HepG2 (cell line): ENCODE results near the gene TMTC4. TPM values are rescaled to one million over a fixed set of nuclear protein-coding genes. Genes with fewer than 3 reads are reported as not detected.

Source experiments
- ATAC-seq: fragments of 200-7000 bp; cut with Tn5 transposase; 3 replicates; pipeline ENCODE4 v1.9.1; 2020; ENCODE audit warnings: mild to moderate bottlenecking, moderate library complexity
- BruUV-seq: library from RNA; stranded (reverse); fragments of 400-500 nt; replicated peaks from 2 replicates; lab custom pipeline; 2021; lab: Mats Ljungman, UMichigan
- CTCF ChIA-PET: fragments of 300-600 bp; formaldehyde crosslinking; extraction: SDS; loops from one replicate; lab custom pipeline; 2021; ENCODE audit warnings: low total read pairs, inconsistent platforms, low intra/inter-chr PET ratio; lab: Yijun Ruan, JAX
- POLR2A ChIA-PET: fragments of 350-600 bp; sonication (Branson Sonifier 250); formaldehyde crosslinking; loops from one replicate; lab custom pipeline; 2020; ENCODE audit warnings: antibody characterized with exemption, inconsistent platforms; lab: Yijun Ruan, JAX
- DNase-seq: peaks from one replicate; pipeline ENCODE4 v3.0.0-alpha.2; 2015; ENCODE audit warnings: low spot score
- FAIRE-seq: peaks from 3 replicates; lab custom pipeline; 2011; peaks lifted over from hg19 to GRCh38; lab: Jason Lieb, UNC
- H2AFZ ChIP-seq: one replicate; pipeline ENCODE4 v1.6.1; 2011; ENCODE audit warnings: low read length, inconsistent platforms
- H3K27ac ChIP-seq: fragments of 300-600 bp; 3 replicates; pipeline ENCODE4 v1.8.0; 2011; ENCODE audit warnings: mixed run types, mild to moderate bottlenecking, mixed read lengths, low read length, inconsistent platforms; ENCODE audit not compliant: insufficient read depth; ENCODE audit errors: extremely low read length
- H3K27me3 ChIP-seq, 2 experiments: fragments of 200-600 bp in 1 of 2; 2 replicates in 1 of 2; 3 replicates in 1 of 2; pipeline versions ENCODE4 v1.6.0 to v1.8.0; 2011; ENCODE audit warnings: low read length in 2 of 2, mild to moderate bottlenecking in 2 of 2, moderate library complexity in 2 of 2, inconsistent platforms in 1 of 2; ENCODE audit not compliant: insufficient read depth in 2 of 2, control insufficient read depth in 1 of 2
- H3K36me3 ChIP-seq, 2 experiments: fragments of 200-600 bp in 1 of 2; replicated peaks in 1 of 2; 2 replicates in 1 of 2; 3 replicates in 1 of 2; pipeline versions ENCODE4 v1.5.1 to v1.8.0; 2011; ENCODE audit warnings: low read length in 2 of 2, inconsistent platforms in 1 of 2; ENCODE audit not compliant: insufficient read depth in 2 of 2, control insufficient read depth in 1 of 2
- H3K4me1 ChIP-seq: 2 replicates; pipeline ENCODE4 v1.5.1; 2012; ENCODE audit warnings: low read length, inconsistent platforms; ENCODE audit not compliant: insufficient read depth
- H3K4me2 ChIP-seq: 2 replicates; pipeline ENCODE4 v1.6.0; 2011; ENCODE audit warnings: low read depth, low read length, inconsistent platforms
- H3K4me3 ChIP-seq, 3 experiments: fragments of 200-600 bp in 1 of 3; sonication (generic), shearing (Covaris generic) in 1 of 3; replicated peaks in 1 of 3; 2 replicates each; pipeline ENCODE4 v1.5.1; 2011 to 2016; ENCODE audit warnings: low read length in 3 of 3, inconsistent platforms in 2 of 3, low read depth in 2 of 3, mild to moderate bottlenecking in 2 of 3, control low read depth in 1 of 3, mixed read lengths in 1 of 3; ENCODE audit not compliant: insufficient read depth in 1 of 3
- H3K79me2 ChIP-seq: one replicate; pipeline ENCODE4 v1.6.1; 2011; ENCODE audit warnings: low read length, inconsistent platforms; ENCODE audit not compliant: insufficient read depth
- H3K9ac ChIP-seq: 2 replicates; pipeline ENCODE4 v1.6.0; 2011; ENCODE audit warnings: mild to moderate bottlenecking, low read depth, low read length, inconsistent platforms; ENCODE audit not compliant: insufficient read depth
- H3K9me3 ChIP-seq: 2 replicates; pipeline ENCODE4 v1.5.1; 2012; ENCODE audit warnings: mild to moderate bottlenecking, low read length
- H4K20me1 ChIP-seq: 2 replicates; pipeline ENCODE4 v1.6.0; 2011; ENCODE audit warnings: inconsistent platforms, mild to moderate bottlenecking, low read length, moderate library complexity; ENCODE audit not compliant: insufficient read depth
- CREB1 ChIP-seq, 2 experiments: fragments of 450-650 bp in 1 of 2; IDR thresholded peaks; 2 replicates each; pipeline ENCODE4 v1.6.1; 2016 to 2017; ENCODE audit warnings: control low read depth in 1 of 2, mild to moderate bottlenecking in 1 of 2, missing compliant biosample characterization in 1 of 2, missing genetic modification characterization in 1 of 2
- ERF ChIP-seq: IDR thresholded peaks from 2 replicates; pipeline ENCODE4 v1.6.1; 2018; ENCODE audit warnings: missing biosample characterization, missing genetic modification reagents
- HNF4A ChIP-seq: sonication (generic); formaldehyde crosslinking; IDR thresholded peaks from 2 replicates; pipeline ENCODE4 v1.4.0; 2020; ENCODE audit warnings: missing genetic modification reagents
- HNRNPLL ChIP-seq: fragments of 200-400 bp; formaldehyde crosslinking; IDR thresholded peaks from 2 replicates; pipeline ENCODE4 v1.6.1; 2017; ENCODE audit warnings: mild to moderate bottlenecking, low read depth, low read length; ENCODE audit not compliant: poor library complexity, severe bottlenecking
- MXD4 ChIP-seq: IDR thresholded peaks from 2 replicates; pipeline ENCODE4 v1.6.1; 2016; ENCODE audit warnings: mild to moderate bottlenecking, missing biosample characterization, missing genetic modification reagents
- PTBP1 ChIP-seq: fragments of 200-400 bp; formaldehyde crosslinking; IDR thresholded peaks from 2 replicates; pipeline ENCODE4 v1.6.1; 2018; ENCODE audit warnings: low read length, low read depth; ENCODE audit not compliant: poor library complexity, severe bottlenecking
- SOX5 ChIP-seq: IDR thresholded peaks from 2 replicates; pipeline ENCODE4 v1.6.1; 2016; ENCODE audit warnings: borderline replicate concordance
- SYNCRIP ChIP-seq: fragments of 200-400 bp; formaldehyde crosslinking; IDR thresholded peaks from 2 replicates; pipeline ENCODE4 v1.6.1; 2018; ENCODE audit warnings: mild to moderate bottlenecking, low read depth, low read length; ENCODE audit not compliant: insufficient read depth
- TARDBP ChIP-seq: sonication (generic); formaldehyde crosslinking; IDR thresholded peaks from 2 replicates; pipeline ENCODE4 v1.8.0; 2022; ENCODE audit warnings: mild to moderate bottlenecking, missing genetic modification reagents
- TEAD3 ChIP-seq: optimal IDR thresholded peaks from 2 replicates; pipeline ENCODE3; 2016; ENCODE audit warnings: borderline replicate concordance
- ZFP36L1 ChIP-seq: sonication (generic); formaldehyde crosslinking; IDR thresholded peaks from 2 replicates; pipeline ENCODE4 v1.8.0; 2022; ENCODE audit warnings: mild to moderate bottlenecking, missing genetic modification reagents, moderate library complexity
- ZFX ChIP-seq: sonication (generic); formaldehyde crosslinking; IDR thresholded peaks from 2 replicates; pipeline ENCODE4 v1.4.0; 2020; ENCODE audit warnings: mild to moderate bottlenecking, low read depth, missing genetic modification reagents, moderate library complexity
- ZNF354B ChIP-seq: sonication (generic); formaldehyde crosslinking; IDR thresholded peaks from 2 replicates; pipeline ENCODE4 v1.8.0; 2022; ENCODE audit warnings: mild to moderate bottlenecking, missing genetic modification reagents
- ZNF652 ChIP-seq: IDR thresholded peaks from 2 replicates; pipeline ENCODE4 v1.6.1; 2016; ENCODE audit warnings: low read depth, borderline replicate concordance
- ZNF790 ChIP-seq: sonication (generic); formaldehyde crosslinking; IDR thresholded peaks from 2 replicates; pipeline ENCODE4 v1.8.0; 2022; ENCODE audit warnings: missing genetic modification reagents, mild to moderate bottlenecking, borderline replicate concordance
- ZNF883 ChIP-seq: sonication (generic); formaldehyde crosslinking; IDR thresholded peaks from 2 replicates; pipeline ENCODE4 v1.5.1; 2020; ENCODE audit warnings: mild to moderate bottlenecking, missing genetic modification reagents; ENCODE audit errors: not compliant biosample characterization
- WGBS: methylation state at CpG from one replicate; pipeline ENCODE4 v1.1.6; 2017; ENCODE audit warnings: low lambda C conversion rate; 5-methylcytosine and 5-hydroxymethylcytosine counted together
- in situ Hi-C: cut with HindIII; loops from 2 replicates; pipeline ENCODE4 v1.10.0; 2017; ENCODE audit warnings: low pct_unique_long_range_greater_than_20kb; ENCODE audit not compliant: extremely low pct_ligation_motif_present
- intact Hi-C: fragments of 100-400 bp; cut with micrococcal nuclease; formaldehyde crosslinking; loops from one replicate; pipeline ENCODE4 v1.10.0; 2022; ENCODE audit not compliant: unreplicated experiment
- polyA plus RNA-seq, 8 experiments: library from polyadenylated mRNA; depleted of rRNA in 3 of 8; stranded (reverse) in 7 of 8; unstranded in 1 of 8; fragments of >200 nt; fragmentation: Illumina TruSeq in 4 of 8; extraction: Trizol in 4 of 8; gene quantifications; 2 replicates each; pipeline versions ENCODE4 v1.2.1 to v1.2.3, GENCODE V29; 2011 to 2016; ENCODE audit warnings: low read depth in 4 of 8, missing spikeins in 1 of 8, mixed read lengths in 1 of 8; ENCODE audit not compliant: insufficient read depth in 1 of 8
- total RNA-seq, 5 experiments: library from RNA; depleted of rRNA; stranded (reverse); fragments of >200 nt; fragmentation: Illumina TruSeq; extraction: Trizol; gene quantifications; 2 replicates each; pipeline ENCODE4 v1.2.3, GENCODE V29; 2016; ENCODE audit warnings: low read depth in 1 of 5
- TF ChIP-seq, protein P1 (sequence below): sonication (generic); formaldehyde crosslinking; IDR thresholded peaks from 2 replicates; pipeline ENCODE4 v1.4.0; 2020; ENCODE audit warnings: missing genetic modification reagents, borderline replicate concordance
- TF ChIP-seq, protein P2 (sequence below): IDR thresholded peaks from 2 replicates; pipeline ENCODE4 v1.6.1; 2016
- TF ChIP-seq, protein P3 (sequence below): sonication (generic); formaldehyde crosslinking; IDR thresholded peaks from 2 replicates; pipeline ENCODE4 v1.4.0; 2020; ENCODE audit warnings: missing genetic modification reagents, borderline replicate concordance

Gene TMTC4
- total and polyA plus RNA-seq, 2 of the 13 experiments (the other 11 are each of a cell fraction or from before 2014, with no cell fraction given), result 16.0 to 22.6 TPM

DNA sequence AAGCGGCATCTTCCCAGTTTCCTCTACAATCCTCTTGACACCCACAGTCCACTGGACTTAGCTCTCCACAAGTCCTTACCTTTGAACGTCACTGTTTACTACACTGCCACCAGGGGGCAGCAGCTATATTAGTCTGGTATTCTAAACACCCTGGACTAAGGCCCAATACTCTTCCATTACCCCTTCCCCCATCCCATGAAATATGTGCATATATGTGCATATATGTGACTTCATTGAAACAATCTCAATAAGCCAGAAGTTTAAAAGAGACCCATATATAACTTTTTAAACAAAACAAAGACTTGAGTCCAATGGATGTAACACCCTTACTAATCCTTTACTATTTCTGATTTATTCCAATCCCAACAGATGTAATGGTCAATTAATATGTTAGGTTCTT, 101.5 kb downstream of the TMTC4 start:
- intact Hi-C loops (loop anchor here (1.0 to 5.0 kb wide), 2 partner anchors 529 to 554 kb away; no protein-coding TSS in a partner anchor), in situ Hi-C loops (no loop called here)
- ATAC-seq (peak; percentile 96), FAIRE-seq (peak; percentile 75), DNase-seq (peak; percentile 77)
- CTCF ChIA-PET, result interaction anchor here (1.3 to 1.5 kb wide), 2 partner anchors 16 to 21 kb away, joined by 4 to 7 read pairs; partner anchors contain the start of gene GGACT
- Histone ChIP-seq H3K27me3 (no peaks in the 10 kb centered on the region), H2AFZ (no peak overlapping the region), H3K27ac (no peak overlapping the region), H3K9me3 (no peaks in the 10 kb centered on the region), H3K4me2 (no peak overlapping the region), H3K36me3 (no peaks in the 10 kb centered on the region), H3K79me2 (no peaks in the 10 kb centered on the region), H3K4me1 (peaks cover 28% of the 10 kb centered on the region), H3K4me3 (no peak overlapping the region), H4K20me1 (no peaks in the 10 kb centered on the region), H3K9ac (no peak overlapping the region)
- POLR2A ChIA-PET, result no interaction called here
- no TSS peak for BruUV-seq
- WGBS, result 0% methylated on average over 2 of the region's 2 CpGs
- TF ChIP-seq ZFX (CRISPR knock-in tag) (no peak), ERF (CRISPR knock-in tag) (no peak), ZNF354B (no peak), ZNF883 (CRISPR knock-in tag) (no peak), HNRNPLL (no peak), SOX5 (CRISPR knock-in tag) (0 out of 2 replicates have a peak, but pooled peaks have one; percentile 11), HNF4A (CRISPR knock-in tag) (peak; percentile 51), ZFP36L1 (CRISPR knock-in tag) (no peak), ZNF790 (CRISPR knock-in tag) (no peak), TEAD3 (CRISPR knock-in tag) (peak; percentile 19), CREB1 (IDR thresholded peaks at IDR 0.05) (no peak), CREB1 (CRISPR knock-in tag; IDR thresholded peaks at IDR 0.05) (peak; percentile 71), SYNCRIP (no peak), ZNF652 (CRISPR knock-in tag) (0 out of 2 replicates have a peak, but pooled peaks have one; percentile 7), PTBP1 (no peak), TARDBP (CRISPR knock-in tag) (no peak), MXD4 (CRISPR knock-in tag) (0 out of 2 replicates have a peak, but pooled peaks have one; percentile 43)
- TF ChIP-seq, protein P1, sequence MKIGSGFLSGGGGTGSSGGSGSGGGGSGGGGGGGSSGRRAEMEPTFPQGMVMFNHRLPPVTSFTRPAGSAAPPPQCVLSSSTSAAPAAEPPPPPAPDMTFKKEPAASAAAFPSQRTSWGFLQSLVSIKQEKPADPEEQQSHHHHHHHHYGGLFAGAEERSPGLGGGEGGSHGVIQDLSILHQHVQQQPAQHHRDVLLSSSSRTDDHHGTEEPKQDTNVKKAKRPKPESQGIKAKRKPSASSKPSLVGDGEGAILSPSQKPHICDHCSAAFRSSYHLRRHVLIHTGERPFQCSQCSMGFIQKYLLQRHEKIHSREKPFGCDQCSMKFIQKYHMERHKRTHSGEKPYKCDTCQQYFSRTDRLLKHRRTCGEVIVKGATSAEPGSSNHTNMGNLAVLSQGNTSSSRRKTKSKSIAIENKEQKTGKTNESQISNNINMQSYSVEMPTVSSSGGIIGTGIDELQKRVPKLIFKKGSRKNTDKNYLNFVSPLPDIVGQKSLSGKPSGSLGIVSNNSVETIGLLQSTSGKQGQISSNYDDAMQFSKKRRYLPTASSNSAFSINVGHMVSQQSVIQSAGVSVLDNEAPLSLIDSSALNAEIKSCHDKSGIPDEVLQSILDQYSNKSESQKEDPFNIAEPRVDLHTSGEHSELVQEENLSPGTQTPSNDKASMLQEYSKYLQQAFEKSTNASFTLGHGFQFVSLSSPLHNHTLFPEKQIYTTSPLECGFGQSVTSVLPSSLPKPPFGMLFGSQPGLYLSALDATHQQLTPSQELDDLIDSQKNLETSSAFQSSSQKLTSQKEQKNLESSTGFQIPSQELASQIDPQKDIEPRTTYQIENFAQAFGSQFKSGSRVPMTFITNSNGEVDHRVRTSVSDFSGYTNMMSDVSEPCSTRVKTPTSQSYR (CRISPR knock-in tag), result peak; percentile 32; the same call in 1 of the 2 replicates
- TF ChIP-seq, protein P2, sequence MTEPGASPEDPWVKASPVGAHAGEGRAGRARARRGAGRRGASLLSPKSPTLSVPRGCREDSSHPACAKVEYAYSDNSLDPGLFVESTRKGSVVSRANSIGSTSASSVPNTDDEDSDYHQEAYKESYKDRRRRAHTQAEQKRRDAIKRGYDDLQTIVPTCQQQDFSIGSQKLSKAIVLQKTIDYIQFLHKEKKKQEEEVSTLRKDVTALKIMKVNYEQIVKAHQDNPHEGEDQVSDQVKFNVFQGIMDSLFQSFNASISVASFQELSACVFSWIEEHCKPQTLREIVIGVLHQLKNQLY (CRISPR knock-in tag), result no peak
- TF ChIP-seq, protein P3, sequence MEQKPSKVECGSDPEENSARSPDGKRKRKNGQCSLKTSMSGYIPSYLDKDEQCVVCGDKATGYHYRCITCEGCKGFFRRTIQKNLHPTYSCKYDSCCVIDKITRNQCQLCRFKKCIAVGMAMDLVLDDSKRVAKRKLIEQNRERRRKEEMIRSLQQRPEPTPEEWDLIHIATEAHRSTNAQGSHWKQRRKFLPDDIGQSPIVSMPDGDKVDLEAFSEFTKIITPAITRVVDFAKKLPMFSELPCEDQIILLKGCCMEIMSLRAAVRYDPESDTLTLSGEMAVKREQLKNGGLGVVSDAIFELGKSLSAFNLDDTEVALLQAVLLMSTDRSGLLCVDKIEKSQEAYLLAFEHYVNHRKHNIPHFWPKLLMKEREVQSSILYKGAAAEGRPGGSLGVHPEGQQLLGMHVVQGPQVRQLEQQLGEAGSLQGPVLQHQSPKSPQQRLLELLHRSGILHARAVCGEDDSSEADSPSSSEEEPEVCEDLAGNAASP (CRISPR knock-in tag), result no peak
